ENCODE data around the gene FBXO42. TPM values are rescaled to one million over a fixed set of nuclear protein-coding genes. Genes with fewer than 3 reads are reported as not detected.

FBXO42 gene
- total RNA-seq, 1 experiment from 2014 or later: 21.9 TPM

GRCh38 chr1:16196874-16197273 is 155.4 kb downstream of the FBXO42 start:
- H3K36me3 Mint-ChIP-seq (ENCODE audit: insufficient read depth, unreplicated experiment): no peaks in the 10 kb centered on the region
- BruUV-seq (replicated peaks): no TSS peak
- no peaks in the 10 kb centered on the region for H3K27me3 Mint-ChIP-seq (ENCODE audit: insufficient read depth, unreplicated experiment)
- intact Hi-C loops (cut with micrococcal nuclease): no loop called here
- TF ChIP-seq, protein P1, sequence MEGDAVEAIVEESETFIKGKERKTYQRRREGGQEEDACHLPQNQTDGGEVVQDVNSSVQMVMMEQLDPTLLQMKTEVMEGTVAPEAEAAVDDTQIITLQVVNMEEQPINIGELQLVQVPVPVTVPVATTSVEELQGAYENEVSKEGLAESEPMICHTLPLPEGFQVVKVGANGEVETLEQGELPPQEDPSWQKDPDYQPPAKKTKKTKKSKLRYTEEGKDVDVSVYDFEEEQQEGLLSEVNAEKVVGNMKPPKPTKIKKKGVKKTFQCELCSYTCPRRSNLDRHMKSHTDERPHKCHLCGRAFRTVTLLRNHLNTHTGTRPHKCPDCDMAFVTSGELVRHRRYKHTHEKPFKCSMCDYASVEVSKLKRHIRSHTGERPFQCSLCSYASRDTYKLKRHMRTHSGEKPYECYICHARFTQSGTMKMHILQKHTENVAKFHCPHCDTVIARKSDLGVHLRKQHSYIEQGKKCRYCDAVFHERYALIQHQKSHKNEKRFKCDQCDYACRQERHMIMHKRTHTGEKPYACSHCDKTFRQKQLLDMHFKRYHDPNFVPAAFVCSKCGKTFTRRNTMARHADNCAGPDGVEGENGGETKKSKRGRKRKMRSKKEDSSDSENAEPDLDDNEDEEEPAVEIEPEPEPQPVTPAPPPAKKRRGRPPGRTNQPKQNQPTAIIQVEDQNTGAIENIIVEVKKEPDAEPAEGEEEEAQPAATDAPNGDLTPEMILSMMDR (IDR thresholded peaks at IDR 0.05; ENCODE audit: unreplicated experiment): no peak
- DNase-seq (ENCODE audit: unreplicated experiment): no peak
- ChIA-PET POLR2A (no interaction called here), CTCF (no interaction called here)
- H3K4me3 Mint-ChIP-seq (ENCODE audit: unreplicated experiment): no peak overlapping the region
- H3K4me1 Mint-ChIP-seq (ENCODE audit: insufficient read depth, unreplicated experiment): no peaks in the 10 kb centered on the region
- no peaks in the 10 kb centered on the region for H3K9me3 Mint-ChIP-seq (ENCODE audit: unreplicated experiment)
- H3K27ac Mint-ChIP-seq (ENCODE audit: low read depth, unreplicated experiment): no peak overlapping the region

Other genes starting within 250 kb of the FBXO42 start
- gene EPHA2, start 196.4 kb downstream of the FBXO42 start, total RNA-seq (2022): 206 and 248 TPM in 2 replicates
- gene ARHGEF19, start 139.8 kb downstream of the FBXO42 start, total RNA-seq (2022): 1.7 and 1.9 TPM in 2 replicates
- 8.3 and 13.2 TPM in 2 replicates for gene CPLANE2, start 115.3 kb downstream of the FBXO42 start, total RNA-seq (2022)
- 108 and 114 TPM in 2 replicates for gene SZRD1, start 14.8 kb upstream of the FBXO42 start, total RNA-seq (2022)
- gene SPATA21, start 84.9 kb upstream of the FBXO42 start, total RNA-seq (2022): not detected in 2 replicates
- 34.1 and 41.4 TPM in 2 replicates for gene NECAP2, start 88.2 kb upstream of the FBXO42 start, total RNA-seq (2022)
- 1,539 and 1,606 TPM in 2 replicates for gene RNU1-1, start 161.8 kb upstream of the FBXO42 start, total RNA-seq (2022)